GM12872 (cell line): ENCODE data around the gene CARD8.

Source experiments
- TF ChIP-seq, protein P1 (sequence below): IDR thresholded peaks from 3 replicates; pipeline ENCODE4 v1.5.1; 2011; ENCODE audit warnings: low read depth, mild to moderate bottlenecking, low read length, moderate library complexity; ENCODE audit not compliant: insufficient read depth

CARD8 gene

DNA sequence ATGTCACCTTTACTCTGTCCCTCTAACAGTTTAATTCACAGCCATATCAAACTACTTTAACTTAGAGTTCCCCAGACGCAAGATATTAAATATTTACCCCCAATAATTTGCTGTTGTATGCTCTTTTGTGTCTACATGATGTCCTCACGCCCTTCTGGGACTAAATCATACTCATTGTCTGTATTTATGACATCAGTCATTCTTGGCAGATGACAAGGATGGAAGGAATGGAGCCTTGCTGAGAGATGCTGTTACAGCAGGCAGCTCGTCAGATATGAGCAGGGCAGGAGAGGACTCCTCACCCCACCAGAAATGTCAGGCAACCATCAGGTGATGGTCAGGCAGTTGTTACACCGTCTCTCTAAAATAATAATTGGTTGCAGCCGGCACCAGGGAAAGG is 41.8 kb downstream of the CARD8 start:
- TF ChIP-seq, protein P1, sequence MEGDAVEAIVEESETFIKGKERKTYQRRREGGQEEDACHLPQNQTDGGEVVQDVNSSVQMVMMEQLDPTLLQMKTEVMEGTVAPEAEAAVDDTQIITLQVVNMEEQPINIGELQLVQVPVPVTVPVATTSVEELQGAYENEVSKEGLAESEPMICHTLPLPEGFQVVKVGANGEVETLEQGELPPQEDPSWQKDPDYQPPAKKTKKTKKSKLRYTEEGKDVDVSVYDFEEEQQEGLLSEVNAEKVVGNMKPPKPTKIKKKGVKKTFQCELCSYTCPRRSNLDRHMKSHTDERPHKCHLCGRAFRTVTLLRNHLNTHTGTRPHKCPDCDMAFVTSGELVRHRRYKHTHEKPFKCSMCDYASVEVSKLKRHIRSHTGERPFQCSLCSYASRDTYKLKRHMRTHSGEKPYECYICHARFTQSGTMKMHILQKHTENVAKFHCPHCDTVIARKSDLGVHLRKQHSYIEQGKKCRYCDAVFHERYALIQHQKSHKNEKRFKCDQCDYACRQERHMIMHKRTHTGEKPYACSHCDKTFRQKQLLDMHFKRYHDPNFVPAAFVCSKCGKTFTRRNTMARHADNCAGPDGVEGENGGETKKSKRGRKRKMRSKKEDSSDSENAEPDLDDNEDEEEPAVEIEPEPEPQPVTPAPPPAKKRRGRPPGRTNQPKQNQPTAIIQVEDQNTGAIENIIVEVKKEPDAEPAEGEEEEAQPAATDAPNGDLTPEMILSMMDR = no peak

DNA sequence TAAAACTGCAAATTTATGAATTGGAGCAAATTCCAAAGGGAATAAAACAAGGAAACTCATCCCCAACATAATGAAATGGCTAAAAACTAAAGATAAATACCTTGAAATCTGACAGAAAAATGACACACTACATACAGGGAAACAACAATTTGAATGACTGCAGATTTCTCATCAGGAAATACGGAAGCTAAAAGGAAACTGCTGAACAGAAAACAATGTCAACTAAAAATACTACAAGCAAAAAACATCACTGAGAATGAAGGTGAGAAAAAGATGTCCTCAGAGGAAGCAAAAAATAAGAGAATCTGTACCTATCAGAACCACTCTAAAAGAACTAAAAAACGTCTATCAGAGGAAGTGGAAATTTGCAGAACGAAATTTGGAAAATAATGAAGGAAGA is 45.7 kb downstream of the CARD8 start:
- TF ChIP-seq, protein P1 = no peak

DNA sequence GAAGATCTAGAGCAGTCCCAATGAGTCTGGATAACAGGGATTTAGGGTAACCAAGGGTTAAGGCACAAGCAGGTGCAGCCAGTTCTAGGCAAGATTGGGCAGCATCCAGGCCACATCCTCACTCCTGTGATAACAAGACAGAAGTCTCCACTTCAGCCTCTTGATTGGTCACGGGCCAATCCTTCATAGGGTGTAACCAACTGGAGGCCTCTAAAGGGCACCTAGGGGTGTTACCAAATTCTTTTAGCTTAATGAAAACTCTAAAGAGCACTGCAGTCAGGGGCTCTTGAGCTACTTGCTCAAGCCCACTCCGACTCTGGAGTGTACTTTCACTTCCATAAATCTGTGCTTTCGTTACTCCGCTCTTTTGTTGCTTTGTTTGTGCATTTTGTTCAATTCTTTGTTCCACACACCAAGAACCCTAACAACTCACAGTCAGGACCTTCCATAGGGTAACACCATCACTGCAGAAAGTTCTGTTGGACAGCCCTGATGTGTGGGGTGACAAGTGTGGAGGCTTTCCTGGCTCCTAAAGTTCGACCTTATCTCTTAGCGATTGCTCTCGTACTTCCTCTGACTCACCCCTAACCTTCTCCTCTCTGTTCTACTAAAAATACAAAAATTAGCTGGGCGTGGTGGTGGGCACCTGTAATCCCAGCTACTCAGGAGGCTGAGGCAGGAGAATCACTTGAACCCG is 49.2 kb downstream of the CARD8 start:
- TF ChIP-seq, protein P1 = no peak

DNA sequence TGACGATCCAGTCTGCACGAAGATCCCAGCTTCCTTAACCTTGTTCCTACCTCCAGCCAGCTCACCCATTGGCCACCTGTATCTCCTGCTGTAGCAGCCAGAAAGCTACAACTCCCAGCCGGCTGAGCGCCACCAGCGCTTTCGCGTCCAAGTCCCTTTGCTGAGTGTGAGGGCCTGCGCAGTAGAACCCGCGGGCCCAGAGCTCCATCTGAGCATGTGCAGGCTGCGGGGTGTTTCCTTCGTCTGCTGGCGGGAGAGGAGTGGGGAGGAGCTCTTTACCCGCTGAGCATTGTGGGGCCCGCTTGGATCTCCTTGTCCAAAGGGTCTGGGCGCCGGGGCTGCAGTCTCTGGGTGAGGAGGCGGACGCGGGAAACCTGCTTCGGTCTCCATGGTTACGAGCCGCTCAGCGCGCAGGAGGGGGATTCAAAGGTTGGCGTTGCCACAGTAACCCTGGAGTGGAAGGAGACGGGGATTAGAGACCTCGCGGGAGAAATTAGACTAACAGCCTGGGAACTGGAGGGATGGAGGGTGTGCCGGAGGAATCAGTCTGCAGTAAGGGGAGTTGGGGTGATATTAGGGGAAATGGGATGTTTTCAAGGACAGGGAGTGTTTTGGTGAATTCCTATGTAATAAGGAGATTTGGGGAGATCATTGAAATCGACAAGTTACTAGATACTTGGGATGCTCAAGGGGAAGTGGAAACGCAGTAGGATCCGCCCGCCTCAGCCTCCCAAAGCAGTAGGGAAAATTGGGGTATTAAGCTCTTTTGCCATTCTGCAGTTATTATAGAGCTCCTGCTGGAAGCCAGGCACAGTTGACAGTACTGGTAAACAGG is 51.7 kb downstream of the CARD8 start:
- TF ChIP-seq, protein P1 = no peak

DNA sequence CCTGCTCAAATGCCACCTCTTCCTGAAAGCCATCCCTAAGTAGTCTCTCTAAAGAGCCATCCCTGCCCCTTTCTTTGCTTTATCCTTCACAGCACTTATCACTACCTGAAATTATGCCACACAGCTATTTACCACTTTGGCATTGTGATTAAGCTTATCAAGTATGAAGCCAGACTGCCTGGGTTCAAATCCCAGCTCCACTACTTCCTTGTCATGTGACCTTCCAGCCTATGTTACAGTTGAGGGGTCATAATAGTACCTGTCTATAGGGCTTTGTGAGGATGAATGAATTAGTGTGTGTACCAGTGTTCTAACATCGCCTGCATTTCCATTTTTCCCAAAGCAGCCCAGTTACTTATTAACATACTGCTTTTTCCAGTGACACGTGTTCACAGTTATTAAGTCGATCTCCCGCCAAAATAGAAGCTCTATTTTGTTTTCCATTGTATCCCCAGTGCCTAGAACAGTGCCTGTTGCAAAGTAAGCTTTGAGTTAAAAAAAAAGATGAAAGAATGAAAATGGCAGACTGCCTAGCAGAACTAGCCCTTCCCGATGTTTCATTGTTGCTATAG is 52.4 kb downstream of the CARD8 start:
- TF ChIP-seq, protein P1 = no peak

DNA sequence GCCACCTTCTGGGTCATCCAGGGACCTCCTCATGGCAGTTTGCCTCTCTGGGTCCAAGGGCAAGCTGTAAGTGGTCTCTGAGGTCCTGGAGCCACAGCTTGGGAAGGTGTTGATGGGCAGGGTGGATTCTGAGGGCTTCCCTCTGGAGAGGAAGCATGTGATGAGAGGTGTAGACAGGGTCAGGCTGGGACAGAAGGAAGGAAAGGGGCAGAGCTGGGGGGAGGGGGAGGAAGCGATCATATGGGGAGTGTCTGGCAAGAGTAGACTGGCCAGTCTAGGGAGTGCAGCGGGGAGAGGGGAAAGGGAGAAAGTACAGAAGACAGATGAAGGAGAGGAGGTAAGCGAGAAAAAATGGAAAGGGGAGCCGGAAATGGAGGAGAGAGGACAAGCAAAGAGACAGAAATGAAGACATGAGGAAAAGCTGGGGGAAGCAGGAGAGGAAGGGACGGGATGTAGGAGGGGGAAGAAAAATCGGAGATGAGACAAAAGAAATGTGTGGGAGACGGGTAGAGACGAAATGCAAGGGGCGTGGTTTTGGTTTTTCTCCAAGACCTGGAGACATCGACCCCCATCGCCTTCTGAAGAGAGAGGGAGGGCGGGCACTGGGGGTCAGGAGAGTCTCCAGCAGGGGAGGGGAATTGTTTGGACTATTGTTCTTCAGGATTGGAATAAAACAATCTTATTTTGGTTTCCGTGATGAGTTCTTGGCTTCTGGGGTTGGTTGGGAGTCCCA is 58.6 kb downstream of the CARD8 start:
- TF ChIP-seq, protein P1 = no peak

DNA sequence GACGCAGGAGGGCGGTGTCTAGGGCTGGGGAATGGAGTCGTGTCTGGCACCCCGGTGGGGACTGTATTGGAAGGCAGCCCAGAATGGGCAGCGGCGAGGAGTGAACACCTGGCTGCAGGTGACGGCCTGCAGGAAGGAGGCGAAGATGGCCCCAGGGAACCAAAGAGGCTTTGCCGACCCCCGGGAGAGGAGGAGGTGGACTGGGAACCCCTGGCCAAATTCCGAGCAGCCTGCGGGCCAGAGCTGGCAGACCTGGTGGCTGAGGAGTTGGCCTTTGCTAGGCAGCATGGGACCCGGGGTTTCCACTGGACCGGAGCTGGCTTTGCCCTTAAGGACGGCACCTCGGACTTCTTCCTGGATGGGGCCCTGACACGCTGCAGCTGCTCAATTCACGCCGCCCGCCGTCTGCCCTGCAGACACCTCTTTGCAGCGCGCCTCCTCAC is 59.4 kb downstream of the CARD8 start:
- TF ChIP-seq, protein P1 = no peak
